K562 (cell line): ENCODE measurements around the gene SH3BGR. TPM values are rescaled to one million over a fixed set of nuclear protein-coding genes. Genes with fewer than 3 reads are reported as not detected.
A peak's percentile ranks its signal among the peaks of the same experiment; 100 is the strongest.

Experiments
- CEBPB ChIP-seq: fragments of 450-650 bp; IDR thresholded peaks from 2 replicates; pipeline ENCODE4 v1.6.1; 2016; ENCODE audit warnings: missing genetic modification characterization, missing compliant biosample characterization
- FOXJ2 ChIP-seq: fragments of 200-800 bp; sonication (Bioruptor generic); IDR thresholded peaks from 2 replicates; pipeline ENCODE4 v1.6.1; 2016; ENCODE audit warnings: missing genetic modification characterization, missing compliant biosample characterization
- PHF20 ChIP-seq: fragments of 450-650 bp; IDR thresholded peaks from 2 replicates; pipeline ENCODE4 v1.6.1; 2018; ENCODE audit not compliant: partially characterized antibody
- PURB ChIP-seq: sonication (generic); formaldehyde crosslinking; IDR thresholded peaks from 2 replicates; pipeline ENCODE4 v1.9.0; 2021; ENCODE audit warnings: low read depth, mild to moderate bottlenecking, missing genetic modification reagents
- RBM25 ChIP-seq: fragments of 200-400 bp; formaldehyde crosslinking; IDR thresholded peaks from 2 replicates; pipeline ENCODE4 v1.6.1; 2018; ENCODE audit warnings: low read length, low read depth, moderate library complexity; ENCODE audit not compliant: severe bottlenecking
- TAF15 ChIP-seq: fragments of 200-400 bp; formaldehyde crosslinking; IDR thresholded peaks from 2 replicates; pipeline ENCODE4 v1.6.1; 2017; ENCODE audit warnings: mild to moderate bottlenecking, low read depth, low read length, moderate library complexity
- TSC22D4 ChIP-seq: fragments of 450-650 bp; IDR thresholded peaks from 2 replicates; pipeline ENCODE4 v1.6.1; 2016; ENCODE audit warnings: missing genetic modification characterization, missing biosample characterization, control low read depth
- YBX1 ChIP-seq: fragments of 450-650 bp; IDR thresholded peaks from 2 replicates; pipeline ENCODE4 v1.7.1; 2016; ENCODE audit warnings: mild to moderate bottlenecking
- ZNF165 ChIP-seq: fragments of 250-450 bp; sonication (Bioruptor Pico); IDR thresholded peaks from 2 replicates; pipeline ENCODE4 v1.4.0; 2020; ENCODE audit warnings: borderline replicate concordance
- ZNF175 ChIP-seq: fragments of 200-800 bp; sonication (Bioruptor generic); IDR thresholded peaks from 2 replicates; pipeline ENCODE4 v1.6.1; 2016; ENCODE audit warnings: low read depth, mild to moderate bottlenecking, missing genetic modification characterization, missing compliant biosample characterization
- ZNF232 ChIP-seq: sonication (generic); formaldehyde crosslinking; IDR thresholded peaks from 2 replicates; pipeline ENCODE4 v1.8.0; 2022; ENCODE audit warnings: mild to moderate bottlenecking, missing genetic modification reagents
- ZNF696 ChIP-seq: fragments of 250-450 bp; sonication (Bioruptor Pico); conservative IDR thresholded peaks from 2 replicates; pipeline ENCODE4 v1.4.0; 2020; ENCODE audit warnings: mild to moderate bottlenecking, moderate library complexity
- ZSCAN29 ChIP-seq: fragments of 450-650 bp; IDR thresholded peaks from 2 replicates; pipeline ENCODE4 v1.6.1; 2017
- polyA plus RNA-seq, 8 experiments: library from polyadenylated mRNA; depleted of rRNA in 4 of 8; stranded (reverse) in 5 of 8; unstranded in 3 of 8; fragments of >200 nt; fragmentation: Nextera tagmentation in 2 of 8; fragmentation: Illumina TruSeq in 1 of 8; extraction: Ambion mirVana in 2 of 8; extraction: Trizol in 1 of 8; gene quantifications; 2 replicates each; pipeline versions ENCODE4 v1.2.1 to v1.2.3, GENCODE V29; 2011 to 2014; ENCODE audit warnings: inconsistent platforms in 1 of 8, missing spikeins in 1 of 8
- total RNA-seq, 7 experiments: library from RNA; depleted of rRNA in 6 of 7; stranded (reverse); fragments of >200 nt in 6 of 7; fragmentation: Illumina TruSeq in 2 of 7; extraction: Trizol in 2 of 7; gene quantifications; 2 replicates each; pipeline versions ENCODE4 v1.2.1 to v1.2.3, GENCODE V29; 2011 to 2021; ENCODE audit warnings: low replicate concordance in 1 of 7
- TF ChIP-seq, protein P1 (sequence below): fragments of 200-800 bp; sonication (Bioruptor generic); IDR thresholded peaks from 2 replicates; pipeline ENCODE4 v1.6.1; 2016; ENCODE audit warnings: missing genetic modification characterization, missing compliant biosample characterization
- TF ChIP-seq, protein P2 (sequence below): IDR thresholded peaks from 2 replicates; pipeline ENCODE4 v1.6.1; 2012; ENCODE audit warnings: low read depth, low read length, improper control_type of control experiment, borderline replicate concordance
- TF ChIP-seq, protein P3 (sequence below): sonication (generic); formaldehyde crosslinking; IDR thresholded peaks from 2 replicates; pipeline ENCODE4 v1.8.0; 2022; ENCODE audit warnings: mild to moderate bottlenecking, missing genetic modification reagents
- TF ChIP-seq, protein P4 (sequence below): fragments of 200-400 bp; formaldehyde crosslinking; IDR thresholded peaks from 2 replicates; pipeline ENCODE4 v1.6.1; 2017; ENCODE audit warnings: mild to moderate bottlenecking, low read depth, low read length, moderate library complexity

SH3BGR gene
- total and polyA plus RNA-seq, 9 of the 15 experiments (the other 6 are each of a cell fraction or from before 2014, with no cell fraction given), result 6.6 to 42.9 (median 25.6) TPM

DNA sequence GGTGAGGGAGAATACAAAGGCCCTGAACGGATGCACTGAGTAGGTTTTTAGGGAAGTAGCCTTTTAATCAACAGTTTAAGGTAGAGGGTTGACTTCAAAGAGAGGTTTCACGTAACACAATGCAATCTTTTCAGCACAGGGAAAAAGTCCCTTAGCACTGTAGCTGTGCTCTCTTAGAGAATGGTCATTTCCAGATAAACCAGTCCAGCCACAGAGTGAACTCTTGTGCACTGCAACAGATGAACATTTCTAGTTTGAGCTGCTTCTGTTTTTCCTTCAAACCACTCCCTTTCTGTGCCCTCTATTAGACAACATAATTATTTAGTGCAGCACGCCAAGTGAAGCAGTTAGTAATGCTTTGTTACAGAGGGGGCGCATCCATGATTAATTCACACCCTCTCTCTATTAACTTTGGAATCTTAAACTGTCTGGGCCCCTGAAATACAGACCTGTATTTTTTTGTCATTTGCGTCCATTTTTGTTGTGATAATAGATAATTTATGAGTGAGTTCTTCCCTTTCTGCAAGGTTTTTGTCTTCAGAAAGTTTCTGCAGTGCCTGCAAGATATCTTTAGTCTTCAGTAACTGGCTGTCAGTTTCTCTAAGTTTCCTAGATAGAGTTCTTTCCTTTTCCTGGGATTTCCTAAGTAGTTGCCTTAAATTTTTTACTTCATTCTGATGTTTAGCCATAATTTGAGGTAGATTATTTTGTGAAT, 29.1 kb upstream of the SH3BGR start (continued):
- TF ChIP-seq, protein P1, sequence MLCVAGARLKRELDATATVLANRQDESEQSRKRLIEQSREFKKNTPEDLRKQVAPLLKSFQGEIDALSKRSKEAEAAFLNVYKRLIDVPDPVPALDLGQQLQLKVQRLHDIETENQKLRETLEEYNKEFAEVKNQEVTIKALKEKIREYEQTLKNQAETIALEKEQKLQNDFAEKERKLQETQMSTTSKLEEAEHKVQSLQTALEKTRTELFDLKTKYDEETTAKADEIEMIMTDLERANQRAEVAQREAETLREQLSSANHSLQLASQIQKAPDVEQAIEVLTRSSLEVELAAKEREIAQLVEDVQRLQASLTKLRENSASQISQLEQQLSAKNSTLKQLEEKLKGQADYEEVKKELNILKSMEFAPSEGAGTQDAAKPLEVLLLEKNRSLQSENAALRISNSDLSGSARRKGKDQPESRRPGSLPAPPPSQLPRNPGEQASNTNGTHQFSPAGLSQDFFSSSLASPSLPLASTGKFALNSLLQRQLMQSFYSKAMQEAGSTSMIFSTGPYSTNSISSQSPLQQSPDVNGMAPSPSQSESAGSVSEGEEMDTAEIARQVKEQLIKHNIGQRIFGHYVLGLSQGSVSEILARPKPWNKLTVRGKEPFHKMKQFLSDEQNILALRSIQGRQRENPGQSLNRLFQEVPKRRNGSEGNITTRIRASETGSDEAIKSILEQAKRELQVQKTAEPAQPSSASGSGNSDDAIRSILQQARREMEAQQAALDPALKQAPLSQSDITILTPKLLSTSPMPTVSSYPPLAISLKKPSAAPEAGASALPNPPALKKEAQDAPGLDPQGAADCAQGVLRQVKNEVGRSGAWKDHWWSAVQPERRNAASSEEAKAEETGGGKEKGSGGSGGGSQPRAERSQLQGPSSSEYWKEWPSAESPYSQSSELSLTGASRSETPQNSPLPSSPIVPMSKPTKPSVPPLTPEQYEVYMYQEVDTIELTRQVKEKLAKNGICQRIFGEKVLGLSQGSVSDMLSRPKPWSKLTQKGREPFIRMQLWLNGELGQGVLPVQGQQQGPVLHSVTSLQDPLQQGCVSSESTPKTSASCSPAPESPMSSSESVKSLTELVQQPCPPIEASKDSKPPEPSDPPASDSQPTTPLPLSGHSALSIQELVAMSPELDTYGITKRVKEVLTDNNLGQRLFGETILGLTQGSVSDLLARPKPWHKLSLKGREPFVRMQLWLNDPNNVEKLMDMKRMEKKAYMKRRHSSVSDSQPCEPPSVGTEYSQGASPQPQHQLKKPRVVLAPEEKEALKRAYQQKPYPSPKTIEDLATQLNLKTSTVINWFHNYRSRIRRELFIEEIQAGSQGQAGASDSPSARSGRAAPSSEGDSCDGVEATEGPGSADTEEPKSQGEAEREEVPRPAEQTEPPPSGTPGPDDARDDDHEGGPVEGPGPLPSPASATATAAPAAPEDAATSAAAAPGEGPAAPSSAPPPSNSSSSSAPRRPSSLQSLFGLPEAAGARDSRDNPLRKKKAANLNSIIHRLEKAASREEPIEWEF (CRISPR knock-in tag), result no peak
- TF ChIP-seq RBM25 (no peak), ZNF165 (no peak), CEBPB (tag) (peak; percentile 55; the same call in 1 of the 2 replicates), ZNF175 (no peak; the same call in 1 of the 2 replicates), PHF20 (no peak), ZNF696 (CRISPR knock-in tag) (no peak), TAF15 (no peak), ZNF232 (CRISPR knock-in tag) (no peak), TSC22D4 (tag) (no peak), PURB (CRISPR knock-in tag) (no peak), YBX1 (no peak), ZSCAN29 (no peak), FOXJ2 (no peak)
- TF ChIP-seq, protein P2, sequence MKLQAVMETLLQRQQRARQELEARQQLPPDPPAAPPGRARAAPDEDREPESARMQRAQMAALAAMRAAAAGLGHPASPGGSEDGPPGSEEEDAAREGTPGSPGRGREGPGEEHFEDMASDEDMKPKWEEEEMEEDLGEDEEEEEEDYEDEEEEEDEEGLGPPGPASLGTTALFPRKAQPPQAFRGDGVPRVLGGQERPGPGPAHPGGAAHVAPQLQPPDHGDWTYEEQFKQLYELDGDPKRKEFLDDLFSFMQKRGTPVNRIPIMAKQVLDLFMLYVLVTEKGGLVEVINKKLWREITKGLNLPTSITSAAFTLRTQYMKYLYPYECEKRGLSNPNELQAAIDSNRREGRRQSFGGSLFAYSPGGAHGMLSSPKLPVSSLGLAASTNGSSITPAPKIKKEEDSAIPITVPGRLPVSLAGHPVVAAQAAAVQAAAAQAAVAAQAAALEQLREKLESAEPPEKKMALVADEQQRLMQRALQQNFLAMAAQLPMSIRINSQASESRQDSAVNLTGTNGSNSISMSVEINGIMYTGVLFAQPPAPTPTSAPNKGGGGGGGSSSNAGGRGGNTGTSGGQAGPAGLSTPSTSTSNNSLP, result no peak
- TF ChIP-seq, protein P3, sequence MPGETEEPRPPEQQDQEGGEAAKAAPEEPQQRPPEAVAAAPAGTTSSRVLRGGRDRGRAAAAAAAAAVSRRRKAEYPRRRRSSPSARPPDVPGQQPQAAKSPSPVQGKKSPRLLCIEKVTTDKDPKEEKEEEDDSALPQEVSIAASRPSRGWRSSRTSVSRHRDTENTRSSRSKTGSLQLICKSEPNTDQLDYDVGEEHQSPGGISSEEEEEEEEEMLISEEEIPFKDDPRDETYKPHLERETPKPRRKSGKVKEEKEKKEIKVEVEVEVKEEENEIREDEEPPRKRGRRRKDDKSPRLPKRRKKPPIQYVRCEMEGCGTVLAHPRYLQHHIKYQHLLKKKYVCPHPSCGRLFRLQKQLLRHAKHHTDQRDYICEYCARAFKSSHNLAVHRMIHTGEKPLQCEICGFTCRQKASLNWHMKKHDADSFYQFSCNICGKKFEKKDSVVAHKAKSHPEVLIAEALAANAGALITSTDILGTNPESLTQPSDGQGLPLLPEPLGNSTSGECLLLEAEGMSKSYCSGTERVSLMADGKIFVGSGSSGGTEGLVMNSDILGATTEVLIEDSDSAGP (CRISPR knock-in tag), result no peak
- TF ChIP-seq, protein P4, sequence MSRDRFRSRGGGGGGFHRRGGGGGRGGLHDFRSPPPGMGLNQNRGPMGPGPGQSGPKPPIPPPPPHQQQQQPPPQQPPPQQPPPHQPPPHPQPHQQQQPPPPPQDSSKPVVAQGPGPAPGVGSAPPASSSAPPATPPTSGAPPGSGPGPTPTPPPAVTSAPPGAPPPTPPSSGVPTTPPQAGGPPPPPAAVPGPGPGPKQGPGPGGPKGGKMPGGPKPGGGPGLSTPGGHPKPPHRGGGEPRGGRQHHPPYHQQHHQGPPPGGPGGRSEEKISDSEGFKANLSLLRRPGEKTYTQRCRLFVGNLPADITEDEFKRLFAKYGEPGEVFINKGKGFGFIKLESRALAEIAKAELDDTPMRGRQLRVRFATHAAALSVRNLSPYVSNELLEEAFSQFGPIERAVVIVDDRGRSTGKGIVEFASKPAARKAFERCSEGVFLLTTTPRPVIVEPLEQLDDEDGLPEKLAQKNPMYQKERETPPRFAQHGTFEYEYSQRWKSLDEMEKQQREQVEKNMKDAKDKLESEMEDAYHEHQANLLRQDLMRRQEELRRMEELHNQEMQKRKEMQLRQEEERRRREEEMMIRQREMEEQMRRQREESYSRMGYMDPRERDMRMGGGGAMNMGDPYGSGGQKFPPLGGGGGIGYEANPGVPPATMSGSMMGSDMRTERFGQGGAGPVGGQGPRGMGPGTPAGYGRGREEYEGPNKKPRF, result no peak
